Stimulated activated naive B cell treated with anti-CD40 and anti-IgM and Interleukin-4, amounts not matched to agents 10 μg/mL and 1 μg/mL and 100 μg/mL, for 72 hours (primary cell): ENCODE results near the gene TESK1.
"Not testable (repeated sequence)": the region's sequence is repeated elsewhere in the genome, so short reads cannot be mapped to it uniquely, and the experiment has no call there.

Experiments used
- ATAC-seq, 2 donors: fragments of 150-1000 bp; cut with Tn5 transposase; replicated peaks; 2 replicates each; pipeline ENCODE4 v1.10.0; 2021; ENCODE audit warnings: moderate library complexity in 1 of 2
- DNase-seq: peaks from one replicate; pipeline ENCODE4 v3.0.0; 2021
- H3K27ac Mint-ChIP-seq: one replicate; pipeline ENCODE4 v1.8.0; 2022; ENCODE audit warnings: mild to moderate bottlenecking, mixed read lengths
- H3K27me3 Mint-ChIP-seq, 2 donors: one replicate each; pipeline ENCODE4 v1.8.0; 2022; ENCODE audit warnings: mixed read lengths in 2 of 2
- H3K36me3 Mint-ChIP-seq, 2 donors: one replicate each; pipeline ENCODE4 v1.8.0; 2022; ENCODE audit warnings: mixed read lengths in 2 of 2, mild to moderate bottlenecking in 1 of 2
- H3K4me1 Mint-ChIP-seq, 2 donors: one replicate each; pipeline ENCODE4 v1.8.0; 2022; ENCODE audit warnings: mixed read lengths in 2 of 2, mild to moderate bottlenecking in 1 of 2
- H3K4me3 Mint-ChIP-seq, 2 donors: one replicate each; pipeline ENCODE4 v1.8.0; 2022; ENCODE audit warnings: mild to moderate bottlenecking in 2 of 2, mixed read lengths in 2 of 2, moderate library complexity in 1 of 2
- H3K9me3 Mint-ChIP-seq, 2 donors: one replicate each; pipeline ENCODE4 v1.8.0; 2022; ENCODE audit warnings: mixed read lengths in 2 of 2, mild to moderate bottlenecking in 1 of 2

TESK1 gene

GRCh38 chr9:35615981-35616680 is 11.1 kb downstream of the TESK1 start:
- Mint-ChIP-seq H3K36me3 (peaks cover 63 to 67% of the 10 kb centered on the region in 2 donors), H3K4me1 (peaks cover 80 to 99% of the 10 kb centered on the region in 2 donors), H3K27ac (peak overlapping the region; percentile 99), H3K4me3 (peak overlapping the region; percentile 91 to 96), H3K9me3 (no peaks in the 10 kb centered on the region), H3K27me3 (no peaks in the 10 kb centered on the region)
- ATAC-seq (no peak), DNase-seq (no peak)

GRCh38 chr9:35616681-35617459 is 11.8 kb downstream of the TESK1 start:
- no peaks in the 10 kb centered on the region for H3K9me3 Mint-ChIP-seq
- DNase-seq (peak; percentile 76), ATAC-seq (peak; percentile 16 to 19)
- H3K27me3 Mint-ChIP-seq = no peaks in the 10 kb centered on the region
- H3K4me3 Mint-ChIP-seq = peak overlapping the region; percentile 91 to 96
- peak overlapping the region; percentile 99 for H3K27ac Mint-ChIP-seq
- H3K4me1 Mint-ChIP-seq = peaks cover 82 to 99% of the 10 kb centered on the region in 2 donors
- peaks cover 56 to 60% of the 10 kb centered on the region in 2 donors for H3K36me3 Mint-ChIP-seq

- Mint-ChIP-seq H3K4me1 (peaks cover 84 to 99% of the 10 kb centered on the region in 2 donors), H3K27me3 (no peaks in the 10 kb centered on the region), H3K36me3 (peaks cover 51 to 57% of the 10 kb centered on the region in 2 donors), H3K4me3 (peak overlapping the region; percentile 91 to 96), H3K9me3 (no peaks in the 10 kb centered on the region), H3K27ac (peak overlapping the region; percentile 99)
- no peak for DNase-seq
- ATAC-seq = no peak
These were observed 12.5 kb downstream of the TESK1 start for GRCh38 chr9:35617548-35617947.

- ATAC-seq = peak; percentile 39 to 40
- Mint-ChIP-seq H3K4me1 (peaks cover 77 to 97% of the 10 kb centered on the region in 2 donors), H3K4me3 (peak within 1 kb of the TSS; percentile 91 to 96)
These were observed 13.3 kb downstream of the TESK1 start, which contains the start of gene CD72 for GRCh38 chr9:35618325-35618727. TSS of gene CD72 (minus strand) at chr9:35618413. CDS start at chr9:35618303, 110 bp downstream.

GRCh38 chr9:35618854-35619799 is 14.1 kb downstream of the TESK1 start:
- H3K9me3 Mint-ChIP-seq = no peaks in the 10 kb centered on the region
- DNase-seq (peak; percentile 87), ATAC-seq (peak; percentile 70 to 74)
- H3K27ac Mint-ChIP-seq = peak overlapping the region; percentile 99
- no peaks in the 10 kb centered on the region for H3K27me3 Mint-ChIP-seq
- peaks cover 72 to 92% of the 10 kb centered on the region in 2 donors for H3K4me1 Mint-ChIP-seq
- H3K36me3 Mint-ChIP-seq = peaks cover 39 to 43% of the 10 kb centered on the region in 2 donors
- H3K4me3 Mint-ChIP-seq = peak overlapping the region; percentile 91 to 96

More at GRCh38 chr9:35618325-35618727, 13.3 kb downstream of the TESK1 start, which contains the start of gene CD72:
- DNase-seq = peak; percentile 55
- H3K27me3 Mint-ChIP-seq = no peaks in the 10 kb centered on the region
- H3K9me3 Mint-ChIP-seq = no peaks in the 10 kb centered on the region
- peak within 1 kb of the TSS; percentile 99 for H3K27ac Mint-ChIP-seq
- peaks cover 46 to 50% of the 10 kb centered on the region in 2 donors for H3K36me3 Mint-ChIP-seq

- H3K4me3 Mint-ChIP-seq = peak overlapping the region; percentile 91 to 96
- peak overlapping the region; percentile 99 for H3K27ac Mint-ChIP-seq
- H3K36me3 Mint-ChIP-seq = peaks cover 32 to 36% of the 10 kb centered on the region in 2 donors
- peaks cover 66 to 87% of the 10 kb centered on the region in 2 donors for H3K4me1 Mint-ChIP-seq
- H3K9me3 Mint-ChIP-seq = no peaks in the 10 kb centered on the region
- DNase-seq = peak; percentile 82
- no peaks in the 10 kb centered on the region for H3K27me3 Mint-ChIP-seq
- ATAC-seq = peak; percentile 69 to 75
These were observed 14.7 kb downstream of the TESK1 start for GRCh38 chr9:35619800-35620158.

GRCh38 chr9:35627575-35627974 is 22.5 kb downstream of the TESK1 start:
- Mint-ChIP-seq H3K4me3 (peak overlapping the region; percentile 57 to 58), H3K9me3 (peaks cover 0 to 2% of the 10 kb centered on the region in 2 donors), H3K36me3 (peaks cover 0 to 2% of the 10 kb centered on the region in 2 donors), H3K27ac (peak overlapping the region; percentile 89), H3K27me3 (no peaks in the 10 kb centered on the region), H3K4me1 (peaks cover 28 to 61% of the 10 kb centered on the region in 2 donors)
- no peak for DNase-seq
- ATAC-seq = peak; percentile 93 to 94

GRCh38 chr9:35628389-35628991 is 23.4 kb downstream of the TESK1 start:
- no peak for DNase-seq
- Mint-ChIP-seq H3K27ac (peak overlapping the region; percentile 89), H3K4me1 (peaks cover 30 to 60% of the 10 kb centered on the region in 2 donors), H3K27me3 (no peaks in the 10 kb centered on the region), H3K4me3 (no peak overlapping the region), H3K36me3 (peaks cover 0 to 2% of the 10 kb centered on the region in 2 donors), H3K9me3 (peaks cover 0 to 2% of the 10 kb centered on the region in 2 donors)
- ATAC-seq = no peak

- H3K27me3 Mint-ChIP-seq = no peaks in the 10 kb centered on the region
- no peak for DNase-seq
- H3K36me3 Mint-ChIP-seq = peaks cover 0 to 2% of the 10 kb centered on the region in 2 donors
- H3K27ac Mint-ChIP-seq = peak overlapping the region; percentile 5
- peaks cover 0 to 2% of the 10 kb centered on the region in 2 donors for H3K9me3 Mint-ChIP-seq
- H3K4me3 Mint-ChIP-seq = no peak overlapping the region
- H3K4me1 Mint-ChIP-seq = peaks cover 36 to 69% of the 10 kb centered on the region in 2 donors
- ATAC-seq = no peak
These were observed 24.5 kb downstream of the TESK1 start for GRCh38 chr9:35629597-35629996.

GRCh38 chr9:35635730-35636129 is 30.7 kb downstream of the TESK1 start:
- peak overlapping the region; percentile 90 for H3K27ac Mint-ChIP-seq
- H3K27me3 Mint-ChIP-seq = no peaks in the 10 kb centered on the region
- DNase-seq (no peak), ATAC-seq (no peak)
- peak overlapping the region; percentile 36 to 63 for H3K4me3 Mint-ChIP-seq
- peaks cover 16 to 21% of the 10 kb centered on the region in 2 donors for H3K36me3 Mint-ChIP-seq
- H3K4me1 Mint-ChIP-seq = peaks cover 53 to 72% of the 10 kb centered on the region in 2 donors
- H3K9me3 Mint-ChIP-seq = peaks cover 6 to 14% of the 10 kb centered on the region in 2 donors

- H3K27ac Mint-ChIP-seq = peak overlapping the region; percentile 90
- H3K4me3 Mint-ChIP-seq = peak overlapping the region; percentile 36 to 63
- no peaks in the 10 kb centered on the region for H3K27me3 Mint-ChIP-seq
- peak; percentile 55 to 65 for ATAC-seq
- DNase-seq = no peak
- H3K9me3 Mint-ChIP-seq = peaks cover 6 to 14% of the 10 kb centered on the region in 2 donors
- peaks cover 20 to 26% of the 10 kb centered on the region in 2 donors for H3K36me3 Mint-ChIP-seq
- H3K4me1 Mint-ChIP-seq = peaks cover 58 to 78% of the 10 kb centered on the region in 2 donors
These were observed 31.2 kb downstream of the TESK1 start for GRCh38 chr9:35636135-35636876.

- ATAC-seq, H3K27me3 Mint-ChIP-seq, DNase-seq: not testable (repeated sequence)
- H3K36me3 Mint-ChIP-seq = peaks cover 20 to 26% of the 10 kb centered on the region in 2 donors
- H3K27ac Mint-ChIP-seq = peak overlapping the region; percentile 90
- peaks cover 6 to 14% of the 10 kb centered on the region in 2 donors for H3K9me3 Mint-ChIP-seq
- H3K4me3 Mint-ChIP-seq = peak overlapping the region; percentile 5 to 37
- peaks cover 64 to 84% of the 10 kb centered on the region in 2 donors for H3K4me1 Mint-ChIP-seq
These were observed 31.8 kb downstream of the TESK1 start for GRCh38 chr9:35636877-35637246.
